WTC11 (cell line): ENCODE data around the gene SYNM.

Source experiments
- CBFB ChIP-seq: sonication (generic); formaldehyde crosslinking; IDR thresholded peaks from 2 replicates; pipeline ENCODE4 v1.8.1; 2022; ENCODE audit warnings: mild to moderate bottlenecking, low read depth, missing genetic modification reagents
- NFYB ChIP-seq: sonication (generic); formaldehyde crosslinking; conservative IDR thresholded peaks from 2 replicates; pipeline ENCODE4 v1.8.0; 2022; ENCODE audit warnings: low read depth, missing genetic modification reagents
- NR3C1 ChIP-seq: sonication (generic); formaldehyde crosslinking; conservative IDR thresholded peaks from 2 replicates; pipeline ENCODE4 v1.8.1; 2023; ENCODE audit warnings: low read depth, mild to moderate bottlenecking, missing genetic modification reagents
- RORB ChIP-seq: fragments of 250-450 bp; sonication (Bioruptor Pico); IDR thresholded peaks from 2 replicates; pipeline ENCODE4 v1.9.0; 2021; ENCODE audit warnings: mild to moderate bottlenecking
- SMAD4 ChIP-seq: sonication (generic); formaldehyde crosslinking; IDR thresholded peaks from 2 replicates; pipeline ENCODE4 v1.8.0; 2022; ENCODE audit warnings: mild to moderate bottlenecking, missing genetic modification reagents
- ZNF423 ChIP-seq: fragments of 250-450 bp; sonication (Bioruptor Pico); IDR thresholded peaks from 2 replicates; pipeline ENCODE4 v2.1.2; 2022; ENCODE audit warnings: mild to moderate bottlenecking, moderate library complexity
- TF ChIP-seq, protein P1 (sequence below): fragments of 200-600 bp; IDR thresholded peaks from 2 replicates; pipeline ENCODE4 v1.8.0; 2022; ENCODE audit warnings: antibody characterized with exemption
- TF ChIP-seq, protein P2 (sequence below): sonication (generic); formaldehyde crosslinking; IDR thresholded peaks from 2 replicates; pipeline ENCODE4 v1.8.1; 2023; ENCODE audit warnings: mild to moderate bottlenecking, missing genetic modification reagents, moderate library complexity
- TF ChIP-seq, protein P3 (sequence below): sonication (generic); formaldehyde crosslinking; IDR thresholded peaks from 2 replicates; pipeline ENCODE4 v1.8.1; 2023; ENCODE audit warnings: mild to moderate bottlenecking, missing genetic modification reagents
- TF ChIP-seq, protein P4 (sequence below): sonication (generic); formaldehyde crosslinking; IDR thresholded peaks from 2 replicates; pipeline ENCODE4 v1.8.0; 2022; ENCODE audit warnings: mild to moderate bottlenecking, missing genetic modification reagents
- TF ChIP-seq, protein P5 (sequence below): sonication (generic); formaldehyde crosslinking; conservative IDR thresholded peaks from 2 replicates; pipeline ENCODE4 v1.8.1; 2022; ENCODE audit warnings: mild to moderate bottlenecking, missing genetic modification reagents

DNA sequence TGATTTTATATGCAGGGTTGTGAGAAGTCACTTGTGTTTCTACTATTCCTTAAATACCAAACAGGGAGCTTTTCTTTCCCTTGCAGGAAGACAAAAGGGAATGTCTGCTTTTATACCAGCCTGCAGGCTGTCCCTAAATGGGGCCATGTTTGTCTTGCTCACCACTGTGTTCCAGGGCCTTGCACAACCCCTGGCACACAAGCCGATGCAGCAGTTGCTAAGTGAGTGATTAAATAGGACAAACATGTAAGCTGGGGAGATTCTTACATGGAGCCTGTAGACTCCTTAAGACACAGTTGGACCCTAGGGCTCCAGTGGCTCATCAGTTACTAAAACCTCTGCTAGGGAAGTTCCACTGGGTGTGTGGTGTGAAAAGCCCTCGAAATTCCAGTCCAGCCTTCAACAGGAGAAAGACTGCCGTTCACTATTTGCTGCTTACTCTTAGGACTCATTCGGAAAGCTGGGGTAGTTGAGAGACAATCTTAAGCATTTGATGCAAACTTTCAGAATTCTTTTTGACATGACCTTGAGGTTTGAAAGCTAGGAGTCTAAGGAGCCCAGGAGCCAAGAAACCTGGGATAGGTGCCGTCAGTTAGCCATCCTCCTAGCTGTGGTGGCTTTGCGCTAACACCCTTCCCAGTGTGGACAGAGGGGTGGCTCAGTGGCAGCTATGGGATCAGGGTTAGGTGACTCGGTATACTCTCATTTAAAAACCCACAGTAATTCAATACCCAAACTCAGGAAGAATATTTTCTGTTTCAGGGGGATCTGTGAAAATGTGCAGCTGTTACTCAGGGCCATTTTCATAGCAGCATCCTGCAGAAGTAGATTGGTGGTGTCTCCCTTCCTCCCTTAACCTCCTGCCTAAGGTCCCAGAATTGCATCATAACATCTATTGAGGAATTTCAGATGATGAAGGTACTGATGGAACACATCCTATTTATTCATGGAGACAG lies 39.1 kb downstream of the SYNM start:
- TF ChIP-seq NFYB (CRISPR knock-in tag) (no peak), NR3C1 (CRISPR knock-in tag) (no peak), ZNF423 (CRISPR knock-in tag) (no peak), SMAD4 (CRISPR knock-in tag) (no peak), CBFB (CRISPR knock-in tag) (no peak), RORB (CRISPR knock-in tag) (no peak)
- TF ChIP-seq, protein P1, sequence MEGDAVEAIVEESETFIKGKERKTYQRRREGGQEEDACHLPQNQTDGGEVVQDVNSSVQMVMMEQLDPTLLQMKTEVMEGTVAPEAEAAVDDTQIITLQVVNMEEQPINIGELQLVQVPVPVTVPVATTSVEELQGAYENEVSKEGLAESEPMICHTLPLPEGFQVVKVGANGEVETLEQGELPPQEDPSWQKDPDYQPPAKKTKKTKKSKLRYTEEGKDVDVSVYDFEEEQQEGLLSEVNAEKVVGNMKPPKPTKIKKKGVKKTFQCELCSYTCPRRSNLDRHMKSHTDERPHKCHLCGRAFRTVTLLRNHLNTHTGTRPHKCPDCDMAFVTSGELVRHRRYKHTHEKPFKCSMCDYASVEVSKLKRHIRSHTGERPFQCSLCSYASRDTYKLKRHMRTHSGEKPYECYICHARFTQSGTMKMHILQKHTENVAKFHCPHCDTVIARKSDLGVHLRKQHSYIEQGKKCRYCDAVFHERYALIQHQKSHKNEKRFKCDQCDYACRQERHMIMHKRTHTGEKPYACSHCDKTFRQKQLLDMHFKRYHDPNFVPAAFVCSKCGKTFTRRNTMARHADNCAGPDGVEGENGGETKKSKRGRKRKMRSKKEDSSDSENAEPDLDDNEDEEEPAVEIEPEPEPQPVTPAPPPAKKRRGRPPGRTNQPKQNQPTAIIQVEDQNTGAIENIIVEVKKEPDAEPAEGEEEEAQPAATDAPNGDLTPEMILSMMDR, result no peak
- TF ChIP-seq, protein P2, sequence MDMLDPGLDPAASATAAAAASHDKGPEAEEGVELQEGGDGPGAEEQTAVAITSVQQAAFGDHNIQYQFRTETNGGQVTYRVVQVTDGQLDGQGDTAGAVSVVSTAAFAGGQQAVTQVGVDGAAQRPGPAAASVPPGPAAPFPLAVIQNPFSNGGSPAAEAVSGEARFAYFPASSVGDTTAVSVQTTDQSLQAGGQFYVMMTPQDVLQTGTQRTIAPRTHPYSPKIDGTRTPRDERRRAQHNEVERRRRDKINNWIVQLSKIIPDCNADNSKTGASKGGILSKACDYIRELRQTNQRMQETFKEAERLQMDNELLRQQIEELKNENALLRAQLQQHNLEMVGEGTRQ (CRISPR knock-in tag), result no peak
- TF ChIP-seq, protein P3, sequence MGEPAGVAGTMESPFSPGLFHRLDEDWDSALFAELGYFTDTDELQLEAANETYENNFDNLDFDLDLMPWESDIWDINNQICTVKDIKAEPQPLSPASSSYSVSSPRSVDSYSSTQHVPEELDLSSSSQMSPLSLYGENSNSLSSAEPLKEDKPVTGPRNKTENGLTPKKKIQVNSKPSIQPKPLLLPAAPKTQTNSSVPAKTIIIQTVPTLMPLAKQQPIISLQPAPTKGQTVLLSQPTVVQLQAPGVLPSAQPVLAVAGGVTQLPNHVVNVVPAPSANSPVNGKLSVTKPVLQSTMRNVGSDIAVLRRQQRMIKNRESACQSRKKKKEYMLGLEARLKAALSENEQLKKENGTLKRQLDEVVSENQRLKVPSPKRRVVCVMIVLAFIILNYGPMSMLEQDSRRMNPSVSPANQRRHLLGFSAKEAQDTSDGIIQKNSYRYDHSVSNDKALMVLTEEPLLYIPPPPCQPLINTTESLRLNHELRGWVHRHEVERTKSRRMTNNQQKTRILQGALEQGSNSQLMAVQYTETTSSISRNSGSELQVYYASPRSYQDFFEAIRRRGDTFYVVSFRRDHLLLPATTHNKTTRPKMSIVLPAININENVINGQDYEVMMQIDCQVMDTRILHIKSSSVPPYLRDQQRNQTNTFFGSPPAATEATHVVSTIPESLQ, result no peak
- TF ChIP-seq, protein P4, sequence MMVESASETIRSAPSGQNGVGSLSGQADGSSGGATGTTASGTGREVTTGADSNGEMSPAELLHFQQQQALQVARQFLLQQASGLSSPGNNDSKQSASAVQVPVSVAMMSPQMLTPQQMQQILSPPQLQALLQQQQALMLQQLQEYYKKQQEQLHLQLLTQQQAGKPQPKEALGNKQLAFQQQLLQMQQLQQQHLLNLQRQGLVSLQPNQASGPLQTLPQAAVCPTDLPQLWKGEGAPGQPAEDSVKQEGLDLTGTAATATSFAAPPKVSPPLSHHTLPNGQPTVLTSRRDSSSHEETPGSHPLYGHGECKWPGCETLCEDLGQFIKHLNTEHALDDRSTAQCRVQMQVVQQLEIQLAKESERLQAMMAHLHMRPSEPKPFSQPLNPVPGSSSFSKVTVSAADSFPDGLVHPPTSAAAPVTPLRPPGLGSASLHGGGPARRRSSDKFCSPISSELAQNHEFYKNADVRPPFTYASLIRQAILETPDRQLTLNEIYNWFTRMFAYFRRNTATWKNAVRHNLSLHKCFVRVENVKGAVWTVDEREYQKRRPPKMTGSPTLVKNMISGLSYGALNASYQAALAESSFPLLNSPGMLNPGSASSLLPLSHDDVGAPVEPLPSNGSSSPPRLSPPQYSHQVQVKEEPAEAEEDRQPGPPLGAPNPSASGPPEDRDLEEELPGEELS (CRISPR knock-in tag), result no peak
- TF ChIP-seq, protein P5, sequence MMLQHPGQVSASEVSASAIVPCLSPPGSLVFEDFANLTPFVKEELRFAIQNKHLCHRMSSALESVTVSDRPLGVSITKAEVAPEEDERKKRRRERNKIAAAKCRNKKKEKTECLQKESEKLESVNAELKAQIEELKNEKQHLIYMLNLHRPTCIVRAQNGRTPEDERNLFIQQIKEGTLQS (CRISPR knock-in tag), result no peak
